Measurements from ENCODE around the gene SPATS2L.

The SPATS2L gene

GRCh38 chr2:200305797-200306195 lies 697 bp upstream of the SPATS2L start:
- CTCF ChIA-PET: interaction anchor here (0.6 to 2.4 kb wide), 6 partner anchors 23 to 320 kb away, joined by 3 to 8 read pairs (median 4); no protein-coding TSS in a partner anchor
- Histone ChIP-seq H3K4me1 (ENCODE audit: control insufficient read depth, insufficient read depth, low read length) (peaks cover 14% of the 10 kb centered on the region; the same call in 1 of the 2 replicates), H3K4me3 (ENCODE audit: low read depth, low read length) (peak overlapping the region; percentile 86), H3K9me3 (ENCODE audit: control insufficient read depth, insufficient read depth, low read depth, low read length) (no peaks in the 10 kb centered on the region), H3K36me3 (ENCODE audit: control insufficient read depth in 2 of 2, insufficient read depth in 1 of 2, low read length in 2 of 2) (no peaks in the 10 kb centered on the region), H3K27ac (ENCODE audit: extremely low read depth, low read depth, low read length) (peak overlapping the region; percentile 87)
- POLR2A ChIA-PET: interaction anchor here (0.6 to 1.3 kb wide), 7 partner anchors 46 to 926 kb away, joined by 3 to 7 read pairs (median 4); no protein-coding TSS in a partner anchor
- no peak for TF ChIP-seq ZSCAN18 (tag by site-specific recombination; IDR thresholded peaks at IDR 0.05)
- TF ChIP-seq ZNF664 (tag by site-specific recombination; IDR thresholded peaks at IDR 0.05): peak; percentile 29; the same call in 1 of the 2 replicates
- TF ChIP-seq ZNF140 (tag by site-specific recombination; IDR thresholded peaks at IDR 0.05): peak; percentile 83; the same call in 1 of the 2 replicates
- TF ChIP-seq ZNF707 (tag by site-specific recombination; IDR thresholded peaks at IDR 0.05): no peak
- TF ChIP-seq ZFP37 (tag by site-specific recombination; IDR thresholded peaks at IDR 0.05): peak; percentile 64; the same call in 1 of the 2 replicates
- peak; percentile 60 for TF ChIP-seq ZNF510 (tag by site-specific recombination; IDR thresholded peaks at IDR 0.05; ENCODE audit: insufficient replicate concordance)
- TF ChIP-seq ZSCAN5A (tag by site-specific recombination; IDR thresholded peaks at IDR 0.05): no peak
- 0 out of 2 replicates have a peak, but pooled peaks have one; percentile 10 for TF ChIP-seq ZFHX2 (tag by site-specific recombination; conservative IDR thresholded peaks at IDR 0.05)
- peak; percentile 37 for TF ChIP-seq ZNF529 (tag by site-specific recombination; IDR thresholded peaks at IDR 0.05; ENCODE audit: insufficient replicate concordance)
- peak; percentile 63 for TF ChIP-seq ZBTB11 (tag by site-specific recombination; conservative IDR thresholded peaks at IDR 0.05; ENCODE audit: low read depth)
- peak; percentile 68 for TF ChIP-seq REST (tag by site-specific recombination; IDR thresholded peaks at IDR 0.05)
- no peak for TF ChIP-seq ZNF501 (tag by site-specific recombination; IDR thresholded peaks at IDR 0.05)
- no peak for TF ChIP-seq ZNF621 (tag by site-specific recombination; IDR thresholded peaks at IDR 0.05)
- no peak for TF ChIP-seq ZNF843 (tag by site-specific recombination; IDR thresholded peaks at IDR 0.05)
- TF ChIP-seq ZNF518A (tag by site-specific recombination; conservative IDR thresholded peaks at IDR 0.05; ENCODE audit: low read depth): peak; percentile 94
- TF ChIP-seq KLF9 (tag by site-specific recombination; IDR thresholded peaks at IDR 0.05; ENCODE audit: low read depth): no peak
- no peak for TF ChIP-seq ZNF239 (tag by site-specific recombination; IDR thresholded peaks at IDR 0.05)
- no peak for TF ChIP-seq ZNF324 (tag by site-specific recombination; IDR thresholded peaks at IDR 0.05)
- 0 out of 2 replicates have a peak, but pooled peaks have one; percentile 48 for TF ChIP-seq ZNF138 (tag by site-specific recombination; IDR thresholded peaks at IDR 0.05; ENCODE audit: borderline replicate concordance)
- TF ChIP-seq ZNF391 (tag by site-specific recombination; IDR thresholded peaks at IDR 0.05; ENCODE audit: borderline replicate concordance, low read depth): no peak
- peak; percentile 62 for TF ChIP-seq ZNF555 (tag by site-specific recombination; conservative IDR thresholded peaks at IDR 0.05)
- no peak for TF ChIP-seq GLI2 (tag by site-specific recombination; IDR thresholded peaks at IDR 0.05; ENCODE audit: borderline replicate concordance, low read depth)
- TF ChIP-seq ZNF654 (tag by site-specific recombination; IDR thresholded peaks at IDR 0.05; ENCODE audit: low read depth): peak; percentile 39; the same call in 1 of the 2 replicates

Data from HEK293 (cell line).